Stomach (tissue), 4 donors: ENCODE results near the gene C1QTNF5.

Experiments
- EP300 ChIP-seq: sonication (generic); formaldehyde crosslinking; IDR thresholded peaks from one replicate; pipeline ENCODE4 v1.6.1; 2017; ENCODE audit warnings: antibody characterized with exemption
- POLR2A ChIP-seq, 4 donors: fragments of 450-650 bp; IDR thresholded peaks; one replicate each; pipeline ENCODE4 v1.6.1; 2016; ENCODE audit warnings: antibody characterized with exemption in 4 of 4, control low read depth in 2 of 4, mild to moderate bottlenecking in 1 of 4, moderate library complexity in 1 of 4
- POLR2AphosphoS5 ChIP-seq, 3 donors: sonication (generic); formaldehyde crosslinking; IDR thresholded peaks; one replicate each; pipeline ENCODE4 v1.6.1; 2016; ENCODE audit warnings: antibody characterized with exemption in 3 of 3
- TF ChIP-seq, protein P1 (sequence below), 7 experiments: fragments of 450-650 bp in 4 of 7; fragments of 200-600 bp in 3 of 7; sonication (generic) in 3 of 7; IDR thresholded peaks; one replicate each; pipeline ENCODE4 v1.5.1; 2016 to 2019; ENCODE audit warnings: antibody characterized with exemption in 7 of 7, control low read depth in 2 of 7, mild to moderate bottlenecking in 1 of 7

- TF ChIP-seq POLR2AphosphoS5 (IDR thresholded peaks at IDR 0.05), result no peak
- TF ChIP-seq, protein P1, sequence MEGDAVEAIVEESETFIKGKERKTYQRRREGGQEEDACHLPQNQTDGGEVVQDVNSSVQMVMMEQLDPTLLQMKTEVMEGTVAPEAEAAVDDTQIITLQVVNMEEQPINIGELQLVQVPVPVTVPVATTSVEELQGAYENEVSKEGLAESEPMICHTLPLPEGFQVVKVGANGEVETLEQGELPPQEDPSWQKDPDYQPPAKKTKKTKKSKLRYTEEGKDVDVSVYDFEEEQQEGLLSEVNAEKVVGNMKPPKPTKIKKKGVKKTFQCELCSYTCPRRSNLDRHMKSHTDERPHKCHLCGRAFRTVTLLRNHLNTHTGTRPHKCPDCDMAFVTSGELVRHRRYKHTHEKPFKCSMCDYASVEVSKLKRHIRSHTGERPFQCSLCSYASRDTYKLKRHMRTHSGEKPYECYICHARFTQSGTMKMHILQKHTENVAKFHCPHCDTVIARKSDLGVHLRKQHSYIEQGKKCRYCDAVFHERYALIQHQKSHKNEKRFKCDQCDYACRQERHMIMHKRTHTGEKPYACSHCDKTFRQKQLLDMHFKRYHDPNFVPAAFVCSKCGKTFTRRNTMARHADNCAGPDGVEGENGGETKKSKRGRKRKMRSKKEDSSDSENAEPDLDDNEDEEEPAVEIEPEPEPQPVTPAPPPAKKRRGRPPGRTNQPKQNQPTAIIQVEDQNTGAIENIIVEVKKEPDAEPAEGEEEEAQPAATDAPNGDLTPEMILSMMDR (IDR thresholded peaks at IDR 0.05), result no peak
- TF ChIP-seq POLR2A (IDR thresholded peaks at IDR 0.05), result no peak
- no peak for TF ChIP-seq EP300
Observed at GRCh38 chr11:119290894-119291497, 49.7 kb downstream of the C1QTNF5 start.
